ENCODE data around the gene DYNC2I2.

DNA sequence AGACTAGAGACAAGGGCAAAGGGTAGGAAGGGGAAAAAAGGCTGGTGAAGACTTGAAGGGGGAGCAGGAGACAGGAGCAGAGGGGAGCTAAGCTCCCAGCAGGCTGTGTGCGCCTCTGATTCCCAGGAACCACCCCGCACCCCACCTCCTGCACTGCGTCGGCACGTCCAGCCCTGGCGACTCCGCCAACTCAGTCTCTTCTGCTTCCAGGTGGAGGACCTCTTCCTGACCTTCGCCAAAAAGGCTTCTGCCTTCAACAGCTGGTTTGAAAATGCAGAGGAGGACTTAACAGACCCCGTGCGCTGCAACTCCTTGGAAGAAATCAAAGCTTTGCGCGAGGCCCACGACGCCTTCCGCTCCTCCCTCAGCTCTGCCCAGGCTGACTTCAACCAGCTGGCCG lies 30.5 kb downstream of the DYNC2I2 start:
- TF ChIP-seq POLR2AphosphoS5 (IDR thresholded peaks at IDR 0.05; ENCODE audit: low read depth, low read length), result no peak
- TF ChIP-seq, protein P1, sequence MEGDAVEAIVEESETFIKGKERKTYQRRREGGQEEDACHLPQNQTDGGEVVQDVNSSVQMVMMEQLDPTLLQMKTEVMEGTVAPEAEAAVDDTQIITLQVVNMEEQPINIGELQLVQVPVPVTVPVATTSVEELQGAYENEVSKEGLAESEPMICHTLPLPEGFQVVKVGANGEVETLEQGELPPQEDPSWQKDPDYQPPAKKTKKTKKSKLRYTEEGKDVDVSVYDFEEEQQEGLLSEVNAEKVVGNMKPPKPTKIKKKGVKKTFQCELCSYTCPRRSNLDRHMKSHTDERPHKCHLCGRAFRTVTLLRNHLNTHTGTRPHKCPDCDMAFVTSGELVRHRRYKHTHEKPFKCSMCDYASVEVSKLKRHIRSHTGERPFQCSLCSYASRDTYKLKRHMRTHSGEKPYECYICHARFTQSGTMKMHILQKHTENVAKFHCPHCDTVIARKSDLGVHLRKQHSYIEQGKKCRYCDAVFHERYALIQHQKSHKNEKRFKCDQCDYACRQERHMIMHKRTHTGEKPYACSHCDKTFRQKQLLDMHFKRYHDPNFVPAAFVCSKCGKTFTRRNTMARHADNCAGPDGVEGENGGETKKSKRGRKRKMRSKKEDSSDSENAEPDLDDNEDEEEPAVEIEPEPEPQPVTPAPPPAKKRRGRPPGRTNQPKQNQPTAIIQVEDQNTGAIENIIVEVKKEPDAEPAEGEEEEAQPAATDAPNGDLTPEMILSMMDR (IDR thresholded peaks at IDR 0.05), result no peak
- TF ChIP-seq, protein P2, sequence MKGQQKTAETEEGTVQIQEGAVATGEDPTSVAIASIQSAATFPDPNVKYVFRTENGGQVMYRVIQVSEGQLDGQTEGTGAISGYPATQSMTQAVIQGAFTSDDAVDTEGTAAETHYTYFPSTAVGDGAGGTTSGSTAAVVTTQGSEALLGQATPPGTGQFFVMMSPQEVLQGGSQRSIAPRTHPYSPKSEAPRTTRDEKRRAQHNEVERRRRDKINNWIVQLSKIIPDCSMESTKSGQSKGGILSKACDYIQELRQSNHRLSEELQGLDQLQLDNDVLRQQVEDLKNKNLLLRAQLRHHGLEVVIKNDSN (IDR thresholded peaks at IDR 0.05; ENCODE audit: borderline replicate concordance, low read depth), result no peak
- TF ChIP-seq, protein P3, sequence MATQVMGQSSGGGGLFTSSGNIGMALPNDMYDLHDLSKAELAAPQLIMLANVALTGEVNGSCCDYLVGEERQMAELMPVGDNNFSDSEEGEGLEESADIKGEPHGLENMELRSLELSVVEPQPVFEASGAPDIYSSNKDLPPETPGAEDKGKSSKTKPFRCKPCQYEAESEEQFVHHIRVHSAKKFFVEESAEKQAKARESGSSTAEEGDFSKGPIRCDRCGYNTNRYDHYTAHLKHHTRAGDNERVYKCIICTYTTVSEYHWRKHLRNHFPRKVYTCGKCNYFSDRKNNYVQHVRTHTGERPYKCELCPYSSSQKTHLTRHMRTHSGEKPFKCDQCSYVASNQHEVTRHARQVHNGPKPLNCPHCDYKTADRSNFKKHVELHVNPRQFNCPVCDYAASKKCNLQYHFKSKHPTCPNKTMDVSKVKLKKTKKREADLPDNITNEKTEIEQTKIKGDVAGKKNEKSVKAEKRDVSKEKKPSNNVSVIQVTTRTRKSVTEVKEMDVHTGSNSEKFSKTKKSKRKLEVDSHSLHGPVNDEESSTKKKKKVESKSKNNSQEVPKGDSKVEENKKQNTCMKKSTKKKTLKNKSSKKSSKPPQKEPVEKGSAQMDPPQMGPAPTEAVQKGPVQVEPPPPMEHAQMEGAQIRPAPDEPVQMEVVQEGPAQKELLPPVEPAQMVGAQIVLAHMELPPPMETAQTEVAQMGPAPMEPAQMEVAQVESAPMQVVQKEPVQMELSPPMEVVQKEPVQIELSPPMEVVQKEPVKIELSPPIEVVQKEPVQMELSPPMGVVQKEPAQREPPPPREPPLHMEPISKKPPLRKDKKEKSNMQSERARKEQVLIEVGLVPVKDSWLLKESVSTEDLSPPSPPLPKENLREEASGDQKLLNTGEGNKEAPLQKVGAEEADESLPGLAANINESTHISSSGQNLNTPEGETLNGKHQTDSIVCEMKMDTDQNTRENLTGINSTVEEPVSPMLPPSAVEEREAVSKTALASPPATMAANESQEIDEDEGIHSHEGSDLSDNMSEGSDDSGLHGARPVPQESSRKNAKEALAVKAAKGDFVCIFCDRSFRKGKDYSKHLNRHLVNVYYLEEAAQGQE (IDR thresholded peaks at IDR 0.05; ENCODE audit: low read depth, low read length), result no peak
- no peak for TF ChIP-seq YY1 (IDR thresholded peaks at IDR 0.05; ENCODE audit: low read depth)
- TF ChIP-seq, protein P4, sequence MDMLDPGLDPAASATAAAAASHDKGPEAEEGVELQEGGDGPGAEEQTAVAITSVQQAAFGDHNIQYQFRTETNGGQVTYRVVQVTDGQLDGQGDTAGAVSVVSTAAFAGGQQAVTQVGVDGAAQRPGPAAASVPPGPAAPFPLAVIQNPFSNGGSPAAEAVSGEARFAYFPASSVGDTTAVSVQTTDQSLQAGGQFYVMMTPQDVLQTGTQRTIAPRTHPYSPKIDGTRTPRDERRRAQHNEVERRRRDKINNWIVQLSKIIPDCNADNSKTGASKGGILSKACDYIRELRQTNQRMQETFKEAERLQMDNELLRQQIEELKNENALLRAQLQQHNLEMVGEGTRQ (IDR thresholded peaks at IDR 0.05; ENCODE audit: borderline replicate concordance, low read depth, low read length), result no peak
- TF ChIP-seq RFX5 (IDR thresholded peaks at IDR 0.05; ENCODE audit: low read length), result no peak

Measured in SK-N-SH (cell line).